Astrocyte (in vitro differentiated cells and primary cell): ENCODE measurements around the gene ANKRD11. TPM values are rescaled to one million over a fixed set of nuclear protein-coding genes. Genes with fewer than 3 reads are reported as not detected.
"Not testable (repeated sequence)": the region's sequence is repeated elsewhere in the genome, so short reads cannot be mapped to it uniquely, and the experiment has no call there.

Source experiments
- DNase-seq: peaks from one replicate; pipeline ENCODE4 v3.0.0-alpha.2; 2010; ENCODE audit warnings: low read depth
- FAIRE-seq: peaks from 2 replicates; lab custom pipeline; 2011; peaks lifted over from hg19 to GRCh38; lab: Jason Lieb, UNC
- H2AFZ ChIP-seq: 2 replicates; pipeline ENCODE4 v1.6.0; 2012; ENCODE audit warnings: low read depth, low read length, inconsistent platforms
- H3K27ac ChIP-seq: 2 replicates; pipeline ENCODE4 v1.5.1; 2011; ENCODE audit warnings: low read depth, low read length, inconsistent platforms
- H3K27me3 ChIP-seq: 2 replicates; pipeline ENCODE4 v1.6.0; 2011; ENCODE audit warnings: low read length, inconsistent platforms; ENCODE audit not compliant: insufficient read depth
- H3K36me3 ChIP-seq: 2 replicates; pipeline ENCODE4 v1.5.1; 2011; ENCODE audit warnings: low read length, inconsistent platforms; ENCODE audit not compliant: insufficient read depth
- H3K4me1 ChIP-seq: 2 replicates; pipeline ENCODE4 v1.5.1; 2011; ENCODE audit warnings: low read length, inconsistent platforms; ENCODE audit not compliant: insufficient read depth
- H3K4me2 ChIP-seq: 2 replicates; pipeline ENCODE4 v1.6.0; 2012; ENCODE audit warnings: low read length, inconsistent platforms
- H3K4me3 ChIP-seq: 2 replicates; pipeline ENCODE4 v1.5.1; 2011; ENCODE audit warnings: low read depth, mild to moderate bottlenecking, low read length, inconsistent platforms; ENCODE audit not compliant: insufficient read depth
- H3K79me2 ChIP-seq: 2 replicates; pipeline ENCODE4 v1.6.0; 2012; ENCODE audit warnings: mild to moderate bottlenecking, low read length, inconsistent platforms; ENCODE audit not compliant: insufficient read depth
- H3K9ac ChIP-seq: 2 replicates; pipeline ENCODE4 v1.6.0; 2012; ENCODE audit warnings: mild to moderate bottlenecking, low read length, inconsistent platforms
- H3K9me3 ChIP-seq: 2 replicates; pipeline ENCODE4 v1.5.1; 2012; ENCODE audit warnings: low read depth, mild to moderate bottlenecking, low read length, inconsistent platforms; ENCODE audit not compliant: insufficient read depth
- H4K20me1 ChIP-seq: 2 replicates; pipeline ENCODE4 v1.6.0; 2012; ENCODE audit warnings: low read length, inconsistent platforms; ENCODE audit not compliant: insufficient read depth
- H3K27ac Mint-ChIP-seq: one replicate; pipeline ENCODE4 v1.8.0; 2021; ENCODE audit warnings: mild to moderate bottlenecking, mixed read lengths; ENCODE audit not compliant: unreplicated experiment
- H3K27me3 Mint-ChIP-seq: one replicate; pipeline ENCODE4 v1.8.0; 2021; ENCODE audit warnings: low read depth, mixed read lengths; ENCODE audit not compliant: unreplicated experiment
- H3K36me3 Mint-ChIP-seq: one replicate; pipeline ENCODE4 v1.8.0; 2021; ENCODE audit warnings: low read depth, mixed read lengths; ENCODE audit not compliant: unreplicated experiment
- H3K4me1 Mint-ChIP-seq: one replicate; pipeline ENCODE4 v1.8.0; 2021; ENCODE audit warnings: low read depth, mixed read lengths; ENCODE audit not compliant: unreplicated experiment
- H3K4me3 Mint-ChIP-seq: one replicate; pipeline ENCODE4 v1.8.0; 2021; ENCODE audit warnings: mild to moderate bottlenecking, moderate library complexity, mixed read lengths; ENCODE audit not compliant: unreplicated experiment
- H3K9me3 Mint-ChIP-seq: one replicate; pipeline ENCODE4 v1.8.0; 2021; ENCODE audit warnings: mild to moderate bottlenecking, mixed read lengths; ENCODE audit not compliant: unreplicated experiment
- CTCF ChIP-seq: IDR thresholded peaks from 2 replicates; pipeline ENCODE4 v1.5.1; 2011; ENCODE audit warnings: low read depth, mild to moderate bottlenecking, inconsistent platforms, low read length, moderate library complexity; ENCODE audit not compliant: insufficient read depth
- EZH2 ChIP-seq: IDR thresholded peaks from 2 replicates; pipeline ENCODE4 v1.6.1; 2012; ENCODE audit warnings: mild to moderate bottlenecking, low read length, inconsistent platforms; ENCODE audit not compliant: insufficient read depth
- total RNA-seq: library from RNA; stranded (reverse); gene quantifications from 2 replicates; pipeline ENCODE4 v1.2.1, GENCODE V29; 2021

Gene ANKRD11
- total RNA-seq, 1 donor from 2014 or later: 213 TPM

- H3K27me3 ChIP-seq: no peaks in the 10 kb centered on the region
- H3K4me2 ChIP-seq: peak overlapping the region; percentile 60
- peak overlapping the region; percentile 72 for H3K27ac ChIP-seq
- H3K9me3 Mint-ChIP-seq: no peaks in the 10 kb centered on the region
- H3K4me1 ChIP-seq: peaks cover 41% of the 10 kb centered on the region
- peak overlapping the region; percentile 1 for H3K4me3 ChIP-seq
- H4K20me1 ChIP-seq: peaks cover 79% of the 10 kb centered on the region
- FAIRE-seq (no peak), DNase-seq (no peak)
- peaks cover 96% of the 10 kb centered on the region for H3K79me2 ChIP-seq
- H3K9me3 ChIP-seq: no peaks in the 10 kb centered on the region
- H3K4me1 Mint-ChIP-seq: peaks cover 38% of the 10 kb centered on the region
- no peak overlapping the region for H3K4me3 Mint-ChIP-seq
- H3K27ac Mint-ChIP-seq: no peak overlapping the region
- no peak overlapping the region for H2AFZ ChIP-seq
- no peaks in the 10 kb centered on the region for H3K27me3 Mint-ChIP-seq
- TF ChIP-seq CTCF: no peak
- TF ChIP-seq EZH2: no peak
- H3K9ac ChIP-seq: peak overlapping the region; percentile 64
- H3K36me3 Mint-ChIP-seq: no peaks in the 10 kb centered on the region
- no peaks in the 10 kb centered on the region for H3K36me3 ChIP-seq
Observed at GRCh38 chr16:89334461-89334860, 155.9 kb downstream of the ANKRD11 start.

GRCh38 chr16:89334050-89334449 is 156.3 kb downstream of the ANKRD11 start:
- no peak for DNase-seq
- Histone ChIP-seq H3K27me3 (no peaks in the 10 kb centered on the region), H3K27ac (peak overlapping the region; percentile 72), H3K4me1 (peaks cover 43% of the 10 kb centered on the region), H3K79me2 (peaks cover 96% of the 10 kb centered on the region), H3K4me2 (peak overlapping the region; percentile 60), H2AFZ (no peak overlapping the region), H4K20me1 (peaks cover 75% of the 10 kb centered on the region), H3K36me3 (no peaks in the 10 kb centered on the region), H3K4me3 (peak overlapping the region; percentile 1), H3K9me3 (no peaks in the 10 kb centered on the region), H3K9ac (peak overlapping the region; percentile 64)
- Mint-ChIP-seq H3K4me3 (no peak overlapping the region), H3K4me1 (peaks cover 41% of the 10 kb centered on the region), H3K9me3 (no peaks in the 10 kb centered on the region), H3K36me3 (no peaks in the 10 kb centered on the region), H3K27me3 (no peaks in the 10 kb centered on the region), H3K27ac (no peak overlapping the region)
- TF ChIP-seq EZH2: no peak
- no peak for TF ChIP-seq CTCF
- no peak for FAIRE-seq

- peak; percentile 72 for FAIRE-seq
- Histone ChIP-seq H4K20me1 (peaks cover 70% of the 10 kb centered on the region), H3K9ac (peak overlapping the region; percentile 64), H3K27ac (peak overlapping the region; percentile 72), H3K4me1 (peaks cover 46% of the 10 kb centered on the region), H3K79me2 (peaks cover 95% of the 10 kb centered on the region), H3K4me2 (peak overlapping the region; percentile 60)
- not testable (repeated sequence) for H3K9me3 Mint-ChIP-seq, H3K27me3 Mint-ChIP-seq, H3K9me3 ChIP-seq, H3K27me3 ChIP-seq, H3K36me3 Mint-ChIP-seq, H3K4me3 ChIP-seq, H2AFZ ChIP-seq, H3K36me3 ChIP-seq
- peaks cover 38% of the 10 kb centered on the region for H3K4me1 Mint-ChIP-seq
- peak overlapping the region; percentile 72 for H3K27ac Mint-ChIP-seq
- TF ChIP-seq CTCF: peak; percentile 65
- peak; percentile 88 for DNase-seq
- H3K4me3 Mint-ChIP-seq: peak overlapping the region; percentile 41
Observed at GRCh38 chr16:89333401-89334001, 156.9 kb downstream of the ANKRD11 start.
